Prostate gland (tissue), 2 donors: ENCODE results near the gene TEX22. TPM values are rescaled to one million over a fixed set of nuclear protein-coding genes. Genes with fewer than 3 reads are reported as not detected.

ENCODE experiments used
- DNase-seq: peaks from one replicate; pipeline ENCODE4 v3.0.0-alpha.2; 2019; ENCODE audit warnings: low spot score
- H3K27ac ChIP-seq, 2 donors: fragments of 200-600 bp; sonication (generic); 2 replicates each; pipeline ENCODE4 v1.5.1; 2017 to 2019
- H3K27me3 ChIP-seq: fragments of 200-600 bp; sonication (generic); replicated peaks from 2 replicates; pipeline ENCODE4 v1.5.1; 2019; ENCODE audit not compliant: insufficient read depth
- H3K36me3 ChIP-seq, 2 donors: fragments of 200-600 bp; sonication (generic); 1 replicate in 1 of 2; 2 replicates in 1 of 2; pipeline versions ENCODE4 v1.5.1 to v1.8.1; 2017 to 2019
- H3K4me1 ChIP-seq: fragments of 200-600 bp; sonication (generic); replicated peaks from 2 replicates; pipeline ENCODE4 v1.5.1; 2019
- H3K4me3 ChIP-seq, 2 donors: fragments of 200-600 bp; sonication (generic); 2 replicates each; pipeline ENCODE4 v1.5.1; 2017 to 2019
- H3K9me3 ChIP-seq: fragments of 200-600 bp; sonication (generic); 2 replicates; pipeline ENCODE4 v1.5.1; 2017
- CTCF ChIP-seq, 4 experiments: fragments of 200-600 bp in 2 of 4; fragments of 450-650 bp in 2 of 4; sonication (generic) in 2 of 4; IDR thresholded peaks; 1 replicate in 3 of 4; 2 replicates in 1 of 4; pipeline ENCODE4 v1.5.1; 2016 to 2019; ENCODE audit warnings: antibody characterized with exemption in 4 of 4, mild to moderate bottlenecking in 2 of 4, moderate library complexity in 2 of 4
- POLR2A ChIP-seq: fragments of 450-650 bp; IDR thresholded peaks from one replicate; pipeline ENCODE4 v1.6.1; 2016; ENCODE audit warnings: antibody characterized with exemption, mild to moderate bottlenecking
- POLR2AphosphoS5 ChIP-seq: sonication (generic); formaldehyde crosslinking; IDR thresholded peaks from one replicate; pipeline ENCODE4 v1.6.1; 2017; ENCODE audit warnings: antibody characterized with exemption
- WGBS: methylation state at CpG from one replicate; pipeline ENCODE4 v1.1.5; 2018; 5-methylcytosine and 5-hydroxymethylcytosine counted together
- intact Hi-C: fragments of 100-400 bp; cut with DNase I; formaldehyde crosslinking; loops from one replicate; pipeline ENCODE4 v1.14.2; 2022
- total RNA-seq, 2 donors: library from RNA; depleted of rRNA; stranded (reverse); fragments of >200 nt; gene quantifications; one replicate each; pipeline ENCODE4 v1.1.0, GENCODE V29; 2016

The TEX22 gene
- total RNA-seq, 2 donors from 2014 or later = 0.57 to 0.73 TPM

- intact Hi-C loops = no loop called here
- no peak for DNase-seq
- no peak for TF ChIP-seq CTCF (IDR thresholded peaks at IDR 0.05)
- TF ChIP-seq POLR2AphosphoS5 = no peak
- no peak for TF ChIP-seq POLR2A
- no peak overlapping the region for H3K27ac ChIP-seq
- WGBS = 85% methylated on average over 15 of the region's 16 CpGs
- no peak overlapping the region for H3K4me3 ChIP-seq
- H3K27me3 ChIP-seq = no peaks in the 10 kb centered on the region
- H3K36me3 ChIP-seq = no peaks in the 10 kb centered on the region
- no peaks in the 10 kb centered on the region for H3K4me1 ChIP-seq
- no peaks in the 10 kb centered on the region for H3K9me3 ChIP-seq
Observed at GRCh38 chr14:105388976-105389375, 9.4 kb upstream of the TEX22 start.

- no peak for DNase-seq
- Histone ChIP-seq H3K4me1 (no peaks in the 10 kb centered on the region), H3K27me3 (no peaks in the 10 kb centered on the region), H3K4me3 (no peak overlapping the region), H3K9me3 (no peaks in the 10 kb centered on the region), H3K27ac (no peak overlapping the region), H3K36me3 (no peaks in the 10 kb centered on the region)
- TF ChIP-seq POLR2AphosphoS5 (no peak), POLR2A (no peak), CTCF (IDR thresholded peaks at IDR 0.05) (no peak)
- 61% methylated on average over 5 of the region's 12 CpGs for WGBS
- intact Hi-C loops = no loop called here
Observed at GRCh38 chr14:105389534-105389933, 8.8 kb upstream of the TEX22 start.

GRCh38 chr14:105389976-105390848 is 8.1 kb upstream of the TEX22 start:
- intact Hi-C loops = no loop called here
- TF ChIP-seq POLR2AphosphoS5 (no peak), POLR2A (no peak), CTCF (IDR thresholded peaks at IDR 0.05) (no peak)
- Histone ChIP-seq H3K27me3 (no peaks in the 10 kb centered on the region), H3K4me1 (no peaks in the 10 kb centered on the region), H3K4me3 (no peak overlapping the region), H3K36me3 (no peaks in the 10 kb centered on the region), H3K9me3 (no peaks in the 10 kb centered on the region), H3K27ac (no peak overlapping the region)
- DNase-seq = no peak
- WGBS = 81% methylated on average over 26 of the region's 27 CpGs

GRCh38 chr14:105390849-105391500 is 7.4 kb upstream of the TEX22 start:
- WGBS = 86% methylated on average over 19 of the region's 24 CpGs
- no peak for DNase-seq
- H3K27ac ChIP-seq = no peak overlapping the region
- no peaks in the 10 kb centered on the region for H3K27me3 ChIP-seq
- H3K4me1 ChIP-seq = no peaks in the 10 kb centered on the region
- TF ChIP-seq POLR2A (no peak), CTCF (IDR thresholded peaks at IDR 0.05) (no peak), POLR2AphosphoS5 (no peak)
- H3K4me3 ChIP-seq = no peak overlapping the region
- intact Hi-C loops = no loop called here
- no peaks in the 10 kb centered on the region for H3K9me3 ChIP-seq
- no peaks in the 10 kb centered on the region for H3K36me3 ChIP-seq

- 86% methylated on average over 23 of the region's 23 CpGs for WGBS
- no peak for DNase-seq
- no peaks in the 10 kb centered on the region for H3K36me3 ChIP-seq
- H3K4me3 ChIP-seq = no peak overlapping the region
- no peaks in the 10 kb centered on the region for H3K4me1 ChIP-seq
- no peaks in the 10 kb centered on the region for H3K9me3 ChIP-seq
- intact Hi-C loops = no loop called here
- H3K27me3 ChIP-seq = no peaks in the 10 kb centered on the region
- TF ChIP-seq POLR2AphosphoS5 (no peak), CTCF (IDR thresholded peaks at IDR 0.05) (no peak), POLR2A (no peak)
- H3K27ac ChIP-seq = no peak overlapping the region
Observed at GRCh38 chr14:105391541-105391940, 6.8 kb upstream of the TEX22 start.
